ENCODE results near the gene MTG1.

- TF ChIP-seq EZH2 (IDR thresholded peaks at IDR 0.05; ENCODE audit: insufficient read depth, poor library complexity, severe bottlenecking) (no peak), EZH2phosphoT487 (IDR thresholded peaks at IDR 0.05; ENCODE audit: insufficient read depth, low read depth) (no peak)
Observed at GRCh38 chr10:133388236-133388972, 5.6 kb upstream of the MTG1 start.

All from GM23248 (cell line).